GM19043 (cell line): ENCODE data around the gene FAM20B.

ENCODE experiments used
- ATAC-seq: cut with Tn5 transposase; IDR thresholded peaks from one replicate; pipeline ENCODE4 v1.9.1; 2021; ENCODE audit warnings: low read depth; ENCODE audit not compliant: unreplicated experiment

The FAM20B gene

GRCh38 chr1:179090923-179091322 is 65.2 kb downstream of the FAM20B start:
- no peak for ATAC-seq

- no peak for ATAC-seq
These were observed 66.0 kb downstream of the FAM20B start for GRCh38 chr1:179091691-179092165.

- ATAC-seq = no peak
These were observed 67.3 kb downstream of the FAM20B start for GRCh38 chr1:179092896-179093461.

GRCh38 chr1:179094818-179095217 is 69.1 kb downstream of the FAM20B start:
- no peak for ATAC-seq

- no peak for ATAC-seq
These were observed 69.7 kb downstream of the FAM20B start for GRCh38 chr1:179095377-179095776.

- ATAC-seq = no peak
These were observed 70.2 kb downstream of the FAM20B start for GRCh38 chr1:179095924-179096323.

GRCh38 chr1:179099891-179100290 is 74.2 kb downstream of the FAM20B start:
- ATAC-seq = no peak

GRCh38 chr1:179101566-179101965 is 75.9 kb downstream of the FAM20B start:
- ATAC-seq = no peak

GRCh38 chr1:179103999-179104398 is 78.3 kb downstream of the FAM20B start:
- no peak for ATAC-seq

GRCh38 chr1:179104611-179105250 is 79.0 kb downstream of the FAM20B start:
- no peak for ATAC-seq

GRCh38 chr1:179105393-179105792 is 79.7 kb downstream of the FAM20B start:
- ATAC-seq = no peak

GRCh38 chr1:179107706-179108629 is 82.3 kb downstream of the FAM20B start:
- ATAC-seq = no peak

GRCh38 chr1:179108644-179109043 is 83.0 kb downstream of the FAM20B start:
- ATAC-seq = no peak

- ATAC-seq = no peak
These were observed 89.5 kb downstream of the FAM20B start for GRCh38 chr1:179115181-179115580.

- ATAC-seq = no peak
These were observed 93.8 kb downstream of the FAM20B start for GRCh38 chr1:179119513-179119912.

- no peak for ATAC-seq
These were observed 95.0 kb downstream of the FAM20B start for GRCh38 chr1:179120736-179121135.

- ATAC-seq = no peak
These were observed 95.7 kb downstream of the FAM20B start for GRCh38 chr1:179121159-179121938.

- no peak for ATAC-seq
These were observed 99.2 kb downstream of the FAM20B start for GRCh38 chr1:179124873-179125272.
